IMR-90 (cell line): ENCODE results near the gene MGLL.

Experiments used
- BHLHE40 ChIP-seq: fragments of 150-350 bp; IDR thresholded peaks from 2 replicates; pipeline ENCODE4 v1.6.1; 2016; ENCODE audit warnings: mild to moderate bottlenecking, low read depth, low read length
- CEBPB ChIP-seq: IDR thresholded peaks from 2 replicates; pipeline ENCODE4 v1.6.1; 2012; ENCODE audit warnings: low read depth, low read length, improper control_type of control experiment
- CHD1 ChIP-seq: IDR thresholded peaks from 2 replicates; pipeline ENCODE4 v1.6.1; 2012; ENCODE audit warnings: low read depth, low read length, improper control_type of control experiment
- CTCF ChIP-seq: conservative IDR thresholded peaks from 2 replicates; pipeline ENCODE4 v1.5.1; 2012; ENCODE audit warnings: mild to moderate bottlenecking, low read depth, low read length, improper control_type of control experiment
- FOS ChIP-seq: fragments of 150-350 bp; IDR thresholded peaks from 2 replicates; pipeline ENCODE4 v1.6.1; 2016; ENCODE audit warnings: low read depth, low read length
- MAFK ChIP-seq: IDR thresholded peaks from 2 replicates; pipeline ENCODE4 v1.6.1; 2012; ENCODE audit warnings: low read depth, low read length, improper control_type of control experiment
- MXI1 ChIP-seq: IDR thresholded peaks from 2 replicates; pipeline ENCODE4 v1.6.1; 2012; ENCODE audit warnings: low read depth, mild to moderate bottlenecking, low read length, moderate library complexity, borderline replicate concordance
- POLR2A ChIP-seq: IDR thresholded peaks from 2 replicates; pipeline ENCODE4 v1.6.1; 2012; ENCODE audit warnings: mild to moderate bottlenecking, low read depth, low read length
- RAD21 ChIP-seq: IDR thresholded peaks from 2 replicates; pipeline ENCODE4 v1.6.1; 2012; ENCODE audit warnings: low read length, improper control_type of control experiment
- RCOR1 ChIP-seq: IDR thresholded peaks from 2 replicates; pipeline ENCODE4 v1.6.1; 2012; ENCODE audit warnings: mild to moderate bottlenecking, low read length, improper control_type of control experiment; ENCODE audit not compliant: insufficient replicate concordance
- RFX5 ChIP-seq: IDR thresholded peaks from 2 replicates; pipeline ENCODE4 v1.8.0; 2012; ENCODE audit warnings: low read depth, mild to moderate bottlenecking, low read length, moderate library complexity
- SMC3 ChIP-seq: fragments of 150-350 bp; IDR thresholded peaks from 2 replicates; pipeline ENCODE4 v1.6.1; 2016; ENCODE audit warnings: low read depth, mild to moderate bottlenecking, antibody characterized with exemption, low read length, moderate library complexity
- USF2 ChIP-seq: fragments of 150-350 bp; IDR thresholded peaks from 2 replicates; pipeline ENCODE4 v1.6.1; 2017; ENCODE audit warnings: mild to moderate bottlenecking, antibody characterized with exemption, low read length, low read depth

GRCh38 chr3:127675651-127676391 lies 146.5 kb downstream of the MGLL start:
- no peak for TF ChIP-seq POLR2A
- no peak for TF ChIP-seq CHD1
- TF ChIP-seq CTCF: no peak
- TF ChIP-seq USF2: no peak
- no peak for TF ChIP-seq BHLHE40
- TF ChIP-seq RFX5: no peak
- no peak for TF ChIP-seq RCOR1
- TF ChIP-seq MXI1: no peak
- no peak for TF ChIP-seq FOS
- TF ChIP-seq CEBPB: no peak
- TF ChIP-seq SMC3: no peak
- TF ChIP-seq RAD21: no peak
- no peak for TF ChIP-seq MAFK
